CD4-positive, alpha-beta T cell treated with Interleukin-4 for 4 hours (primary cell): Measurements from ENCODE around the gene GATA2.

Experiments used
- DNase-seq: peaks from one replicate; pipeline ENCODE4 v3.0.0-alpha.2; 2020

GATA2 gene

GRCh38 chr3:128455786-128456748 lies 36.9 kb downstream of the GATA2 start:
- DNase-seq, result no peak

- no peak for DNase-seq
These were observed 37.9 kb downstream of the GATA2 start for GRCh38 chr3:128455116-128455515.

DNA sequence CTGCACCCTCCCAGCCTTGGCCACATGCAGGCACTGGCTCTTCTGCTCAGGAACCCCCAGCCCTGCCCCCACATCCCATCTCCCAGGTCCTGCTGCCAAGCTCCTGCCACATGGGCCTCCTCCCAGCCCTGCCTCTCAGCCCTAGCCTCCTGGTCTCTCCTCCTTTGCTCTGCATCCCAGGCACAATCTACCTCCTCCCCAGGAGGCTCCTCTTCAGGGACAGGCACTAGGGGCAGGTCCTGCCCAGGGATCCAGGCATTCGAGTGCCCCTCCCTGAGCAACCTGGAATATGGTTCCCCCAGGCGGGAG lies 38.7 kb downstream of the GATA2 start:
- DNase-seq, result no peak

GRCh38 chr3:128453501-128454309 lies 39.3 kb downstream of the GATA2 start:
- no peak for DNase-seq

DNA sequence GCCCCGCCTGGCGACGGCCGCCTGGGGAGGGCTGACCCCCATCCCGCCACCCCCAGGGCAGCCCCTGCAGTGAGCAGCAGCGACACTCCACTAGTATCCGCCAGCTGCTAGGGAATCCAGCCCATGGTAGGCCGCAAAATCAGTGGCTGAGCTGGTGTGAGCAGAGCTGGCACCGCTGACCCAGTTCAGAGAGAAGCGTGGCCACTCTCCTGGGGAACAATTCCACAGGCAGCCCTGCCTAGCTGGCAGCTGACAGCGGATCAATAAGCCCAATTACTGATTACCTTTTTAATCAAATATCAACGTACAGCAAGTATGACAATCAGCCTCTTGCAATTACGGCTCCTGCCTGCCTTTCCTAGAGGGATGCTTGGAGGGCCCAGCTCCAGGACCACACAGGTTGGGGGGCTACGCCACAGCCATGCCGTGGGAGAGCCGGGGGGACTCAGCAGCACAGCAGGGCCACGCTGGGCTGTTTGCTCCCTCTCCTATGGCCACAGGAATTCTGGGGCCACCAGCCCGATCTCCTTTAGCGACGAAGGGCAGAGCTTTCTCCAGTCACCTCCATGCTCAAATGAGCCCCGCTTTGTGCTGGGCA lies 40.2 kb downstream of the GATA2 start:
- no peak for DNase-seq

DNA sequence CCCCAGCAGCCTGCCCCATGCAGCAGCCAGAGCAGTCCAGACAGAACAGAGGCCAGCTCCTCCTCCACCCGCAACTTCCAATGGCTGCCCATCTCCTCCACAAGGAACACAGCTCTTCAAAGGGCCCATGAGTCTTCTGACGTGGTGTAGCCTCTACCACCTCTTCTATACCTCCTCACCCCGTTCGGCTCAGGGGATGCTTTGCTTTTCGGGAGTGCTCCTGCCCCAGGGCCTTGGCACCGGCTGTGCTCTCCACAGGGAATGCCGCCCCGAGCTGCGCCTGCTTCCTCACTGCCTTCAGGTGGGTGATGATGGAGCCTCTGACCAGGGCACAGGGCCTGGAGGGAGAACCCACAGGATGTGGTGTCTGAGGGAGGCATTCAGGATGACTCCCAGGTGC lies 40.9 kb downstream of the GATA2 start:
- DNase-seq, result no peak

DNA sequence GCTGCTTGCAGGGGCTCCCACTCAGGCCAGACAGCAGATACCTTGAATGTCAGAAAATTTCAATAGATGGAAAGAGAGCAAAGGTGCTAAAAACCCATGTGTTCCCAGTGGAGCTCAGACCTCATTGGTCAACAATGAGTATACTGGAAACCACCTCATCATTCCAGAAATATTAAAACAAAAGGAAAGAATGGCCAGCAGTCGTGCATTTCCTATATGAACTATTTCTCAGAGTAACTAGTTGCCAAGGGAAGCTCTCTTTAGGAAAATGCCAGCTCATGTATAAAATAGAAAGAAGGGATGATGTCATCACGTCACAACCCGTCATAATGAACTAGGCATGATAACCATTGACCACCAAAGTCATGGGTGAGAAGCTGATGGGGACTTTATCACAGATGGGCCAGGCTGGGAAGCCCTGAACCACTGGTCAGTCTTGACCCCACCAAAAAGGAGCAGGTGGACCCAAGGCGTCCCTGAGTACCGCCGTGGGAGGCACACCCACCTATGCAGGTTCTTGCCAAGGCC lies 43.8 kb downstream of the GATA2 start:
- DNase-seq, result no peak

DNA sequence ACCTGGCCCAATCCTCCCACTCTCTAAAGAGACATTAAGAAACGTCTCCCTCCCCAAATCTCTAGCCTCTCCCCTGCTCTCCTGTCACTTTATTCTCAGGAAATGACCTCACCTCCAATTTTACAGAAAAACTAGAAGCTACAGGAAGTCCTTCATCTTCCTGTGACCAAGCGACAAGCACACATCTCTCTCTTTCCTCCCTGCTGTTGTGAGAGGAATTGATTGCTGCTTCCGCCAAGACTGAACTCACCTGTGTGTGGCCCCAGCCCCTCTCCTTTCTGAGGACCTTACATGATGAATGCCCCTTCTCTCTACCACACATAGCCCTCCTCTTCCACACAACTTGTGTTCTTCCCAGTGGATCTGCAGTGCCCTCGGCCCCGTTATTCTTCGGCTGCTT lies 44.5 kb downstream of the GATA2 start:
- DNase-seq, result peak; percentile 34

GRCh38 chr3:128447561-128448013 lies 45.4 kb downstream of the GATA2 start:
- no peak for DNase-seq

GRCh38 chr3:128446821-128447220 lies 46.2 kb downstream of the GATA2 start:
- DNase-seq, result no peak

DNA sequence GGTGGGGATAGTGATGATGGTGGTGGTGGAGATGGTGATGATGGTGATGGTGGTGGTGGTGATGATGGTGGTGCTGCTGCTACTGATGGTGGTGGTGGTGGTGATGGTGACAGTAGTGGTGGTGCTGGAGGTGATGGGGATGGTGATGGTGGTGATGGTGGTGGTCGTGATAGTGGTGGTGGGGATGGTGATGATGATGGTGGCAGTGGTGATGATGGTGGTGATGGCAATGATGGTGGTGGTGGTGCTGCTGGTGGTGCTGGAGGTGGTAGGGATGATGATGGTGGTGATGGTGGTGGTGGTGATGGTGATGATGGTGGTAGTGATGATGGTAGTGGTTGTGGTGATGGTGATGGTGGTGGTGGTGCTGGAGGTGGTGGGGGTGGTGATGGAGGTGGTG lies 47.6 kb downstream of the GATA2 start:
- no peak for DNase-seq

GRCh38 chr3:128443771-128444170 lies 49.2 kb downstream of the GATA2 start:
- DNase-seq, result no peak

DNA sequence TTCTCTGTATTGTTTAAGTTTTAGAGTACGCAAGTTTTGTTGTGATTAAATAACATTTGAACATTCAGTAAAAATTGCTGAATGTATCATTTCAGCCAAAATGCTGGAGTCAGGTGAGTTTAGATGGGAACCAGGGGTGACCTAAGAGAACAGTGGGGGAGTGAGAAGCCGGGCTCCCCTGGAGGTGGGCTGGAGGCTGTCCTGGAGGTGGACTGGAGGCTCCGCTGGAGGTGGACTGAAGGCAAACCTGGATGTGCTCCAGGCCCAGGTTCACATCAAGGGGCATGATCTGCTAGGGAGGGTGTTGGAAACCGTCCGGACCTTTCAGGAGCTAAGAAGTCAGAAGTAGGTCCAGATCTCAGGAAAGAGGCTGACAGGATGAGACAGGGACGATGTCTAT lies 50.1 kb downstream of the GATA2 start:
- DNase-seq, result no peak

- DNase-seq, result no peak
These were observed 50.9 kb downstream of the GATA2 start for GRCh38 chr3:128442070-128442469.

DNA sequence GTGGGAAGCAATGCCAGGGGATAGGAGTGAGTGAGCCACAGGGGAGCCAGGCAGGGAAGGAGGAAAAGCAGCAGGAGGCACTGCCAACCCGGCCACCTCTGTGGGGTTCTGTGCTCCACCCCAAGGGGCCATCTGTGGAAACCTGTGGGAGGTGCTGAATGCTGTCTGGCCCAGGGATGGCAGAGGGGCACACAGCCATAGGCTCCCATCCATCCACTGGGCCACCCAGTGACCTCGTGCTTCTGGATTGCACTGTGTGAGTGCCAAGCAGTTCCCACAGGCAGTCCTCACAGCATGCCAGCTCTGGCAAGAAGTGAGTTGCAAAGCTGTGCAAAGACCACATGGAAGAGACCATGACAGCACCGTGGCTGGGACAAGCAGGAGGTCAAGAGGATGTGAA lies 53.8 kb downstream of the GATA2 start:
- no peak for DNase-seq

- no peak for DNase-seq
These were observed 54.4 kb downstream of the GATA2 start for GRCh38 chr3:128438488-128439072.

DNA sequence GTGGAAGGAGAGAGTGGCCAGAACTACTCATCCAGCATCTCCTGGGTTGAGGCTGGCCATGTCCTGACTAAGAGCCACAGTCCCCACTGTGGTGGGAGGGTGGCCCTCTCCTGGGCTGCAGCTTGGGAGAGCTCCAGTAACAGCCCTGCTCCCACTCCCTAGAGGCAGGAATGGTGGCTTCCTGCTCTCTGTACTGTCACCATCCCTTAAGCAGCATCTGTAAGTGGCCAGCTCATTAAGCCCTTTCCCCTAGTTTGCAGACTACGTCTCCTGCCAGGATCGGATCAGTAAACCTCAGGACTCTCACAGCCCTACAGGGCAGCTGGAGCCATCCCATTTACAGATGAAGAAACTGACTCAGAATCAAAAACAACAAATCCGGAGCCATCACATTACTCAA lies 56.8 kb downstream of the GATA2 start:
- DNase-seq, result no peak

- no peak for DNase-seq
These were observed 57.4 kb downstream of the GATA2 start for GRCh38 chr3:128435561-128435960.

DNA sequence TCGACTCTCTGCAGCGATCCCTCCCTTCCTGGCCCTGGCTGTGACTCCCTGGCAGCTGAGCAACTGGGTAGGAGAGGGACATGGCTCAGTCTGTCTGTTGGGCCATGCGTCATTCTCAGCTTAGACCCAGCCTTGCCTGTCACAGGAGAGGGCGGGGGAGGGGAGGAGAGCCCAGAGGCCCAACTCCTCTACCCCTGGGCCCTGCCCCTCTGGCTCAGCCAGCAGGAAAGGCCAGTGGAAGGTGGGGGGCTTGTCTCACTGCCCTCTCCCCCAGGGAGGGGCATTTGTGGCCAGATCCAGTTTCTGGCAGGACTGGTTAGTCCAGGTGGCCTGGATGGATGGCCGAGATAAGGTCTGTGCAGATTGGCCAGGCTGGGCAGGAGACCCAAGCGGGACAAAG lies 57.9 kb downstream of the GATA2 start:
- DNase-seq, result no peak

GRCh38 chr3:128434524-128434923 lies 58.5 kb downstream of the GATA2 start:
- no peak for DNase-seq

DNA sequence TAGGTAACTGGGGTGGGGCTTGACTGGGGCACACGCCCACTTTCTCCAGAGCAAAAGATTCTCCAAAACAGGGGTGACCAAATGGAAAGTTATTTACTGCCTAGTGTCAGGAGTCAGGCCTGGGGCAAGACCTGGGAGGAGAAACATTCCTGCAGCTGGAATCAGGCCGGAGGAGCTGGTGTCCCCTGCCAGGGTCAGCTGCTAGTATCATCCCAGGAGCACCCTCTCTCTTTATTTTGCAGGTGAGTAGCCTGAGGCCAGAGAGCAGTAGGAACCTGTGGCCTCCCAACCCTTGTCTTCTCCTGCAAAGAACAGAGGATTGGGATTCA lies 59.2 kb downstream of the GATA2 start:
- no peak for DNase-seq

DNA sequence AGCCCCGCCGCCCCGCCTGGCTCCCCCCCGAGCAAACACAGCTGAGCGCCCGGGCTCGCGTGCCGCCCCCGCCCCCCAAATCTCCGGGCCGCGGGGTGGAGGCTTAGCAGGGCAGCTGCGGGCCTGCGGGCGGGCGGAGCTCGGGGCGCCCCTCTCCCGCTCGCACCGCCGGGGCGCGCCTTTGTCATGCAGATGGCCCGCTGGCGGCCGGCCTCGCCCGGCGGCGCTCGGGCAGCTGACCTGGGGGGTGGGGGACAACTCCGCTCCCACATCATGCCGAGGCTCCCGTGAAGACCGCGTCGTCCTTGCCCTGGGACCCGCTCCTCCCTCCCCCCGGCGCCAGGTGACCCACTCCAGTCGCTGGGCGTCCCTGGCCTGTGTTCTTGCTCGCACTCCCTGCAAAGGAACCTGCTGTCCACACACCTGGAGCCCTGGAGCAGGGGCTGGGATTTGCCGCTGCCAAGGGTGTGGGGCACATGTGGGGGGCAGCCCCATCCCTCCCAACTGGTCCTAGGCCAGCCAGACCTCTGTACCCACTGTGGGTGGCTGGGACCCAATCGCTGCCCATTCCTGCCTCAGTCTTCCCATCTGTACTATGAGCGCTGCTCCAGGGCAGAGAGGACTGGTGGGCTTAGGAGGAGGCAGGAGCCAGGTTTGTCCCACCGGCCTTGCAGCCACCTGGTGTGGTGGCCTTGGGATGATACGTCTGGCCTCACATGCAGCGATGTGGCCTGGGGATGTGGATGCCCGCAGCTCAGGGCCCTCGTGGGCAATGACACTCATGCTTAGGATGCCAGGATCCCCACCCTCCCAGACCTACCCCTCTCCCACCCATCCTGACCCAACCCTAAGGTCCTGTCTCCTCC lies 59.8 kb downstream of the GATA2 start:
- no peak for DNase-seq
